ENCODE data around the gene SETD7. TPM values are rescaled to one million over a fixed set of nuclear protein-coding genes. Genes with fewer than 3 reads are reported as not detected.

SETD7 gene
- total RNA-seq, 2 donors from 2014 or later, result 74.7 to 101 TPM

DNA sequence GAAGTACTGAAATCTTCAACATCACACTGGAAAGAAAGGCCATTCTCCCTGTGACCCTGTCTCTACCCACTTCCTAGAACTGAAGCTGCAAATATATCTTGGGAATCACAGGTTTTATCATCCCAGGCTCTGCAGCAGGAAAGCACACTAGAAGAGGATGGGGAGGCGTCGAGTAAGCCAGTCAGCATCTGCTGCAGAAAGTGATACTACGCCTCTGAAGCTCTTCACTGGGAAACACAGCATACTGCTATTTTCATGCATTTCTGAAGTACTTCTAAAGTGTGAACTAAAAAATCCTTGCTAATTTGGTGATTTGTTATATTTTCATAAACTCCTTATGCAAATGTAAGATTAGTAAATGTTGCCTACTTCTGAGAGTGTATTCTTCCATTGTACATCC, 73.0 kb downstream of the SETD7 start:
- Histone ChIP-seq H3K4me3 (no peak overlapping the region), H3K4me1 (ENCODE audit: control insufficient read depth in 1 of 2, low read depth in 2 of 2) (peaks cover 5 to 24% of the 10 kb centered on the region in 2 donors)
- ATAC-seq (ENCODE audit: insufficient number of reproducible peaks, low FRiP score, low read depth), result no peak

DNA sequence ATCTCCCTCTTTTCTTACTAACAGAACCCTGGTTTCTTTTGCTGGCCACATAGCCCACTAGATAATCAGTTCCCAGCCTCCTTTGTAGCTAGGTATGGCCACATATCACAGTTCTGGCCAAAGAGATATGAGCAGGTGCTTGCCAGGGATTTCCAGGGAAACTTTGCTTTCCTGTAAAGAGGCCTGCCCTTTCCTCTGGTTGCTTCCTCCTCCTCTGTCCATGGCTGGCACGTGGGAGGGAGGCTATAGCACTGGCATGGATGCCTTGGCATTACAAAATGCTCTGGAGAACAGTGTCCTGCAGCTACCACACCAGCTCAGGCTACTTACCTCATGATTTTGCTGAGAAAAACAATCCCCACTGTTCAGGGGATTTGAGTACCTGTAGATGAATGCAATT, 74.6 kb downstream of the SETD7 start:
- Histone ChIP-seq H3K36me3 (no peaks in the 10 kb centered on the region), H3K27ac (no peak overlapping the region), H3K4me3 (no peak overlapping the region), H3K27me3 (replicated peaks; ENCODE audit: insufficient read depth) (no peaks in the 10 kb centered on the region), H3K4me1 (ENCODE audit: control insufficient read depth in 1 of 2, low read depth in 2 of 2) (peaks cover 15 to 30% of the 10 kb centered on the region in 2 donors), H3K9me3 (no peaks in the 10 kb centered on the region)
- ATAC-seq (ENCODE audit: insufficient number of reproducible peaks, low FRiP score, low read depth) (no peak), DNase-seq (ENCODE audit: low spot score) (no peak)
- TF ChIP-seq, protein P1, sequence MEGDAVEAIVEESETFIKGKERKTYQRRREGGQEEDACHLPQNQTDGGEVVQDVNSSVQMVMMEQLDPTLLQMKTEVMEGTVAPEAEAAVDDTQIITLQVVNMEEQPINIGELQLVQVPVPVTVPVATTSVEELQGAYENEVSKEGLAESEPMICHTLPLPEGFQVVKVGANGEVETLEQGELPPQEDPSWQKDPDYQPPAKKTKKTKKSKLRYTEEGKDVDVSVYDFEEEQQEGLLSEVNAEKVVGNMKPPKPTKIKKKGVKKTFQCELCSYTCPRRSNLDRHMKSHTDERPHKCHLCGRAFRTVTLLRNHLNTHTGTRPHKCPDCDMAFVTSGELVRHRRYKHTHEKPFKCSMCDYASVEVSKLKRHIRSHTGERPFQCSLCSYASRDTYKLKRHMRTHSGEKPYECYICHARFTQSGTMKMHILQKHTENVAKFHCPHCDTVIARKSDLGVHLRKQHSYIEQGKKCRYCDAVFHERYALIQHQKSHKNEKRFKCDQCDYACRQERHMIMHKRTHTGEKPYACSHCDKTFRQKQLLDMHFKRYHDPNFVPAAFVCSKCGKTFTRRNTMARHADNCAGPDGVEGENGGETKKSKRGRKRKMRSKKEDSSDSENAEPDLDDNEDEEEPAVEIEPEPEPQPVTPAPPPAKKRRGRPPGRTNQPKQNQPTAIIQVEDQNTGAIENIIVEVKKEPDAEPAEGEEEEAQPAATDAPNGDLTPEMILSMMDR (IDR thresholded peaks at IDR 0.05), result no peak

More for the DNA sequence above, 73.0 kb downstream of the SETD7 start:
- no peaks in the 10 kb centered on the region for H3K36me3 ChIP-seq
- H3K27me3 ChIP-seq (replicated peaks; ENCODE audit: insufficient read depth), result no peaks in the 10 kb centered on the region
- H3K9me3 ChIP-seq, result no peaks in the 10 kb centered on the region
- no peak overlapping the region for H3K27ac ChIP-seq
- no peak for DNase-seq (ENCODE audit: low spot score)
- TF ChIP-seq, protein P1 (IDR thresholded peaks at IDR 0.05), result no peak

GRCh38 chr4:139476363-139476762, 79.7 kb downstream of the SETD7 start:
- no peak overlapping the region for H3K27ac ChIP-seq
- no peaks in the 10 kb centered on the region for H3K9me3 ChIP-seq
- no peak for ATAC-seq (ENCODE audit: insufficient number of reproducible peaks, low FRiP score, low read depth)
- TF ChIP-seq, protein P1 (IDR thresholded peaks at IDR 0.05), result no peak
- no peaks in the 10 kb centered on the region for H3K27me3 ChIP-seq (replicated peaks; ENCODE audit: insufficient read depth)
- no peak for DNase-seq (ENCODE audit: low spot score)
- H3K36me3 ChIP-seq, result peaks cover 11% of the 10 kb centered on the region
- H3K4me1 ChIP-seq (ENCODE audit: control insufficient read depth in 1 of 2, low read depth in 2 of 2), result peaks cover 15 to 30% of the 10 kb centered on the region in 2 donors
- H3K4me3 ChIP-seq, result no peak overlapping the region

- no peak overlapping the region for H3K27ac ChIP-seq
- H3K4me1 ChIP-seq (ENCODE audit: control insufficient read depth in 1 of 2, low read depth in 2 of 2), result peaks cover 9 to 35% of the 10 kb centered on the region in 2 donors
- no peaks in the 10 kb centered on the region for H3K9me3 ChIP-seq
- no peak overlapping the region for H3K4me3 ChIP-seq
- DNase-seq (ENCODE audit: low spot score) (no peak), ATAC-seq (ENCODE audit: insufficient number of reproducible peaks, low FRiP score, low read depth) (no peak)
- TF ChIP-seq, protein P1 (IDR thresholded peaks at IDR 0.05), result no peak
- no peaks in the 10 kb centered on the region for H3K27me3 ChIP-seq (replicated peaks; ENCODE audit: insufficient read depth)
- H3K36me3 ChIP-seq, result peaks cover 11% of the 10 kb centered on the region
These were observed 83.2 kb downstream of the SETD7 start for GRCh38 chr4:139472852-139473251.

DNA sequence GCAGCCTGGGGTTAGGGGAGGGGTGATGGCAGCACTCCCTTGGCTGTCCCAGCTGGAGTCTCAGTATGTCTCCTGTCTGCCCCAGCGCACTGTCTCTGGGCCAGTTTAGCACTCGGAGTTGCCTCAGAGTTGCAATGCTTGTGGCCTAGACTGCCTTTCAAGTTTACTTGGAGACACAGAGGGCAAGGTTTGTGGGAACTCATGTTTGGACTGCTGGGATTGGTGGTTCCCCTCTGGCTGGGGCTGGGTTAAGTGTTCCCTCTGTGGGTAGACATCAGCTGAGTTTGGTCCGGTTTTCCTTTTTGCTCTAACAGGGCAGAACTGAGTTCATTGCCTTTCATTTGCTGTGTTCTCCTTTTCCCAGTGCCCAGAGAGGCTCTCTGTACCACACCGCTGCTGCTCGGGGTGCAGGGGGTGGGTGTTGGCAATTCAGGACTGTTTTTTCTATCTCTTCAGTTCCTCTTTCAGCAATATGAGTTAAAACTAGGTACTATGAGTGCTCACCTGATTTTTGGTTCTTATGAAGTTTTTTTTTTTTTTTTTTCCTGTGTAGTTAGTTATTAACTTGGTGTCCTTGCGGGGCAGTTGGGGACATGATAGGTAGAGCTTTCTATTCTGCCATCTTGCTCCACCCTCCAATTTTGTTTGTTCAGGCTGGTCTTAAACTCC, 84.9 kb downstream of the SETD7 start:
- H3K4me3 ChIP-seq, result no peak overlapping the region
- no peak for DNase-seq (ENCODE audit: low spot score)
- TF ChIP-seq, protein P1 (IDR thresholded peaks at IDR 0.05), result no peak
- no peak overlapping the region for H3K27ac ChIP-seq
- no peaks in the 10 kb centered on the region for H3K27me3 ChIP-seq (replicated peaks; ENCODE audit: insufficient read depth)
- no peak for ATAC-seq (ENCODE audit: insufficient number of reproducible peaks, low FRiP score, low read depth)
- H3K36me3 ChIP-seq, result peaks cover 11% of the 10 kb centered on the region
- H3K4me1 ChIP-seq (ENCODE audit: control insufficient read depth in 1 of 2, low read depth in 2 of 2), result peaks cover 0 to 27% of the 10 kb centered on the region in 2 donors
- no peaks in the 10 kb centered on the region for H3K9me3 ChIP-seq

Measured in thoracic aorta (tissue), 2 donors.